ENCODE results near the gene PRPF4. TPM values are rescaled to one million over a fixed set of nuclear protein-coding genes. Genes with fewer than 3 reads are reported as not detected.
"Not testable (repeated sequence)": the region's sequence is repeated elsewhere in the genome, so short reads cannot be mapped to it uniquely, and the experiment has no call there.

PRPF4 gene
- total RNA-seq, 1 donor from 2014 or later: 63.6 TPM

DNA sequence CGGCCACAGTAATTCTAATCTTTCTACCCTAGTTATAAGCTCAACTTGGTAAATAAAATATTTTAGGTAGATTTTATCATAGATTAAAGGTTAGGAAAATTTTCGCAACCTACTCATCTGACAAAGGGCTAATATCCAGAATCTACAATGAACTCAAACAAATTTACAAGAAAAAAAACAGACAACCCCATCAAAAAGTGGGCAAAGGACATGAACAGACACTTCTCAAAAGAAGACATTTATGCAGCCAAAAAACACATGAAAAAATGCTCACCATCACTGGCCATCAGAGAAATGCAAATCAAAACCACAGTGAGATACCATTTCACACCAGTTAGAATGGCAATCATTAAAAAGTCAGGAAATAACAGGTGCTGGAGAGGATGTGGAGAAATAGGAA lies 25.8 kb upstream of the PRPF4 start:
- H3K27ac Mint-ChIP-seq; H3K4me3 Mint-ChIP-seq; H3K36me3 Mint-ChIP-seq (ENCODE audit: low read depth); H3K27me3 Mint-ChIP-seq; DNase-seq; intact Hi-C loops (cut with micrococcal nuclease); H3K9me3 Mint-ChIP-seq; H3K4me1 Mint-ChIP-seq: not testable (repeated sequence)

DNA sequence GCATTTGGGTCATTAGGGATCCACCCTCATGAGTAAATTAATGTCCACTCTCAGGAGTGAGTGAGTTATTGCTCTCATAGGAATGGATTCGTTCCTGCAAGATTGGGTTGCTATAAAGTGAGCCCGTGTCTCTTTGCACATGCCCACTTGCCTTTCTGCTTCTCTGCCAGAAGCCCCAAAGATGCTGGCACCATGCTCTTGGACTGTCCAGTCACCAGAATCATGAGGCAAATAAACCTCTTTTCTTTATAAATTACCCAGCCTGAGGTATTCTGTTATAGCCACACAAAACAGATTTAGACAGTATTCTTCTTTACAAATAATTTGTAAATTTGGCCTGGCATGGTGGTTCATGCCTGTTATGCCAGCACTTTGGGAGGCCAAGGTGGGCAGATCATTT lies 24.7 kb upstream of the PRPF4 start:
- no peak for DNase-seq
- peaks cover 5% of the 10 kb centered on the region for H3K9me3 Mint-ChIP-seq
- no peak overlapping the region for H3K27ac Mint-ChIP-seq
- peaks cover 9% of the 10 kb centered on the region for H3K36me3 Mint-ChIP-seq (ENCODE audit: low read depth)
- no peaks in the 10 kb centered on the region for H3K4me1 Mint-ChIP-seq
- H3K27me3 Mint-ChIP-seq: no peaks in the 10 kb centered on the region
- intact Hi-C loops (cut with micrococcal nuclease): no loop called here
- no peak overlapping the region for H3K4me3 Mint-ChIP-seq

DNA sequence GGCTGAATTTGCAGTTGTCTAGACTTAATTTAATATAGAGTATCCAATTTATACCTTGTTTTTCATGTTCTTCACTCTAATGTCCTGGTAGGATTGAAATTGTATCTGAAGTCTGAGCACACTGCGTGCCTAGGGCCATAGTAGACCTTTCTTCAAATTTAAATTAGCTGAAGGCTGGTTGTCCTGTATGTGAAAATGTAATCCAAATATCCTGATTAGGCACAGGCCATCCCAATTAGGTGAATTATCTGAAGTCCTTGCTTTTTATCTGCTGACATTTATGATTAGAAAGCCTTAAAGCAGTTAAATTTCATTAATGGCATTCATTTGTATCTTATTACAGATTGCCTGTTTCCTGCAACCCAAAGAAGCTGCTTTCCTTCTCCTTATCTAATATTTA lies 20.5 kb upstream of the PRPF4 start:
- Mint-ChIP-seq H3K27me3 (no peaks in the 10 kb centered on the region), H3K4me3 (no peak overlapping the region), H3K36me3 (ENCODE audit: low read depth) (peaks cover 17% of the 10 kb centered on the region), H3K27ac (no peak overlapping the region), H3K4me1 (no peaks in the 10 kb centered on the region), H3K9me3 (no peaks in the 10 kb centered on the region)
- intact Hi-C loops (cut with micrococcal nuclease): no loop called here
- no peak for DNase-seq

DNA sequence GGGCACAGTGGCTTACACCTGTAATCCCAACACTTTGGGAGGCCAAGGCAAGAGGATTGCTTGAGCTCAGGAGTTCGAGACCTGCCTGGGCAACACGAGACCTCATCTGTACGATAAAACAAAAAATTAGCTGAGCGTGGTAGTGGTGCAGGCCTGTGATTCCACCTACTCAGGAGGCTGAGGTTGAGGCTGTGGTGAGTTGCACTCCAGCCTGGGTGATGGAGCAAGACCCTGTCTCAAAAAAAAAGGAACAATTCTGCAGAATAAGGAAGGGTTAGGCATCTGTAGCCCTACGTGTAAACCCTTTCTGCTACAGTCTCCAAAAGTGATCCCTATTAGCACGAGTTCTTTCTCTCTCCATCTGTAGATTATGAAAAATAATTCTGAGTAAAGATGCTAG lies 20.0 kb upstream of the PRPF4 start:
- Mint-ChIP-seq H3K27me3 (no peaks in the 10 kb centered on the region), H3K4me1 (no peaks in the 10 kb centered on the region), H3K27ac (no peak overlapping the region), H3K4me3 (no peak overlapping the region), H3K9me3 (no peaks in the 10 kb centered on the region), H3K36me3 (ENCODE audit: low read depth) (peaks cover 21% of the 10 kb centered on the region)
- DNase-seq: no peak
- intact Hi-C loops (cut with micrococcal nuclease): no loop called here

DNA sequence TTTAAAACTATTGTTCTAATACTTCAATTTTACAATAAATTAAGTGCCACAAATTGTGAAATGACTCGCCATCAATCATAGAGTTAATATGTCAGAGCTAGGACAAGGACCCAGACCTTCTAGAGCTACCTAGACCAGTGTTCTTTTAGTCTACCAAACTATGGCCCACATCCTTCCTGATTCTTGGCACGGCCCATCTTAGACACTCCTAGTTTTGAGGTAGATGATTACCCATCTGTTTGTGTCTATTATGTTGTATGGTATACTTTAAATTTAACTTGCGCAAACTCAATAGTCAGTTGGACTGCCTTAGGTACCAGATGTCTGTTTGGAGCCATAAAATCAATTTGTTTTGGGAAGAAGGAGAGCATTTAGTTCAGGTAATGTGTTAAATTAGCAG lies 17.6 kb upstream of the PRPF4 start:
- H3K27ac Mint-ChIP-seq: no peak overlapping the region
- H3K4me3 Mint-ChIP-seq: no peak overlapping the region
- H3K36me3 Mint-ChIP-seq (ENCODE audit: low read depth): peaks cover 25% of the 10 kb centered on the region
- H3K4me1 Mint-ChIP-seq: no peaks in the 10 kb centered on the region
- intact Hi-C loops (cut with micrococcal nuclease): no loop called here
- H3K27me3 Mint-ChIP-seq: no peaks in the 10 kb centered on the region
- H3K9me3 Mint-ChIP-seq: no peaks in the 10 kb centered on the region
- DNase-seq: no peak

DNA sequence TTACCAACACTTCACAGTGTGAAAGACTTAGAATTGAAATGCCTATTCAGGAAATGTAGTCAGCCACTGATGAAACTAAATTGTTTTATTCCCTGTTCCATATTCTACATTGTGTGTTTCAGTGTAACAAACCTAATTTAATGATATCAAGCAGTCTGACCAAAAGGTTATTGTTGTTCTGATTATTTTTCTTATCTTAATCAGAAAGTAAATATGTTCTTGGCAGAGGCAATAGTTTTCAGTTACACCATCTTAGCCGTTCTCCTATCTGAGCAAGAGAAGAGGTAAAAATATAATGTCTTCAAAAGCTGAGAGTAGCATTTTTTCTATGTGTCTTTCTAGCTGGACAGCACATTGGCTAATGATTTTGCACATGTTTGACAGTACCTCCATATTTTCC lies 17.2 kb upstream of the PRPF4 start:
- H3K4me3 Mint-ChIP-seq: no peak overlapping the region
- H3K9me3 Mint-ChIP-seq: no peaks in the 10 kb centered on the region
- no peaks in the 10 kb centered on the region for H3K27me3 Mint-ChIP-seq
- no peaks in the 10 kb centered on the region for H3K4me1 Mint-ChIP-seq
- no peak overlapping the region for H3K27ac Mint-ChIP-seq
- H3K36me3 Mint-ChIP-seq (ENCODE audit: low read depth): peaks cover 27% of the 10 kb centered on the region
- intact Hi-C loops (cut with micrococcal nuclease): no loop called here
- DNase-seq: no peak

DNA sequence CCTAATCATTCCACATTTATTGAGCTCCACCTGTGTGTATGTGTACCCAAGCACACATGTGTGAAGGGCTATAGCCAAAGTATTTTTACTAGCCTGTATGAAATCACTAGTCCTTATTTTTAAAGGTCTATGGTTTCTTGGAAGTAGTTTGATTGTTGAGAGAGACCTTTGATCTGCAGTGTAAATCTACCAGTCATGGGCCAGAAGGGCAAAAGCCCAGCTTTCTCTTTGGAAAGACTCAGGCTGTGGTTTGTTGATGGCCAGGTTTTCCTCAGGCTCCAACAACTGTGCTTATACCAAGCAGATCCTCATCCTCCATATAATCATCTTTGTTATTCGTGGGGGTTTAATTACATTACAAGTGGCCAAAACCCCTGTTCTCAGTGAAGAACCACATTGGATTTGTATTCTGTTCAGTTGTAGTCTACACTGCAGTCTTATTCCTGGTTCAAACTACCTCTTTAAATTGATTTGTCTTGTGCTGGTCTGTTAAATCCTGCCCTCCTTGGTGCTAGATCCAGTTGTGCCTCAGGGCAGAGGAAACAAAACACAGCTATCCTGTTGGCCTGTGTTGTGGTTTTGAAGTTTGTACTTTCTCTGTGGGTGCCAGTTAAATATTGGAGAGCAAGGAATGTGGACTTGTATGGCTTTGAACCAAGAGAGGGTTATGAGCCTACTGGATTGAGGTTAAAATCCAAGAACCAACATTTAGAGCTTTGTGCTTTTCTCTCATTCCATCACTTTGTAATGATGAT lies 13.4 kb upstream of the PRPF4 start:
- Mint-ChIP-seq H3K27ac (no peak overlapping the region), H3K36me3 (ENCODE audit: low read depth) (peaks cover 33% of the 10 kb centered on the region), H3K4me1 (no peaks in the 10 kb centered on the region), H3K27me3 (no peaks in the 10 kb centered on the region), H3K4me3 (no peak overlapping the region), H3K9me3 (no peaks in the 10 kb centered on the region)
- DNase-seq: no peak
- intact Hi-C loops (cut with micrococcal nuclease): no loop called here

DNA sequence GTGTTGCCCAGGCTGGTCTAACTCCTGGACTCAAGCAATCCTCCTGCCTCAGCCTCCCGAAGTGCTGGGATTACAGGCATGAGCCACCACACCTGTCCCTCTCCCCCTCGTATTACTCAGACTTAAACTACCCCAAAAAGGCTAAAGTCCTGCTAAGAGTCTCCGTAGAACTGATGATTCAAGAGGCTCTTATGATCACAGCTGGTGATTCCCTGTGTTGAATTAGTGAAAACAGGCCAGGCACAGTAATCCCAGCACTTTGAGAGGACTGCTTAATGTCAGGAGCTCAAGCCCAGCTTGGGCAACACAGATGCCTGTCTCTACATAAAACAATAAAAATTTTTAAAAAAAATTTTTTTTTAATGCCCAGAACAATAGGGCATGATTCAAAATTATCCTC lies 9.3 kb upstream of the PRPF4 start:
- peaks cover 10% of the 10 kb centered on the region for H3K4me1 Mint-ChIP-seq
- H3K36me3 Mint-ChIP-seq (ENCODE audit: low read depth): peaks cover 40% of the 10 kb centered on the region
- H3K4me3 Mint-ChIP-seq: no peak overlapping the region
- intact Hi-C loops (cut with micrococcal nuclease): no loop called here
- no peaks in the 10 kb centered on the region for H3K9me3 Mint-ChIP-seq
- H3K27me3 Mint-ChIP-seq: no peaks in the 10 kb centered on the region
- no peak overlapping the region for H3K27ac Mint-ChIP-seq
- no peak for DNase-seq

DNA sequence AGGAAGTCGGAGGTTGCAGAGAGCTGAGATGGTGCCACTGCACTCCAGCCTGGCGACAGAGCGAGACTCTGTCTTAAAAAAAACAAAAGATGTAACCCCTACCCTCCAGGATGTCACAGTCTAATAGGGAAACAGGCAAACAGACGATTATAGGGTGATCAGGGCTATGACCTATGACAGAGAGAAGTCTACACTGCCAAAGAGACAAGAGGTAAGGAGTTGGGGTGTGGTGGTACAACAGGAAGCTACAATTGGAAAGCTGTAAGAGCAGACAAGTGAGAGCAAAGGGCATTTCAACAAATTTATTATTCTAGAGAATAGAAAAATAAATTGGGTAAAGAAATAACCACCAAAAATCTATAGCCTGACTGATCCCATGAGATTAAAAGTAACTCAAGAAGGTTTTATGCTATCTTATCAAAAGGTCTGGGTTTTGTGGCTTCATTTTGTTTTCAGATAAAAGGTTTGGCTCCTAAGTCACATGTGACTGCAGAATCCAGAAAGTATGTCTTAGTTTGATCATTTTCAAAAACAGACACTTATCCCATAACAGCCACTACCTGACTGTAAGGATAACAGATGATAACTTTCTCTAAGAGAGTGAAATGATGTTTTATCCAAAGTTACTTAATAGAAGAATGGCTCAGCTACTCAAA lies 7.4 kb upstream of the PRPF4 start:
- H3K36me3 Mint-ChIP-seq (ENCODE audit: low read depth): peaks cover 46% of the 10 kb centered on the region
- DNase-seq: no peak
- H3K27me3 Mint-ChIP-seq: no peaks in the 10 kb centered on the region
- H3K4me1 Mint-ChIP-seq: peaks cover 10% of the 10 kb centered on the region
- H3K27ac Mint-ChIP-seq: no peak overlapping the region
- no peaks in the 10 kb centered on the region for H3K9me3 Mint-ChIP-seq
- no peak overlapping the region for H3K4me3 Mint-ChIP-seq
- intact Hi-C loops (cut with micrococcal nuclease): no loop called here

DNA sequence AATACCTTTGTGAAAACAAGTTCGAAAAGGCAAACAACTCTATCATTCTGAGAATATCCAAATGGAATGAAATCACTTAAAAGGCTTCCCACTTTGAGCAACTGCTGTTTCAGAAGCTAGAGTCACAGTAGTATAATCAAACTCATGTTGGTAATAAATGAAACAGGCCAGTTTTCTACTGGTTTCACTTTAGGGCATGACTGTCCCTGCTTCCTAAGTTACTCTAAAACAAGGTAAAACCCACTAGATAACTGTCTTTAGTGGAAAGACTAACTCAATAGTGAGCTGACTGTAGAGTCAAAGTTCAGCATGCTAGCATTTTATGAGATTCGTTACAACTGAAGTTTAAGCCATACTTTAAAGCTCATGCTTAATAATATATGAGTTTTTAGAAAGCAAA lies 6.1 kb upstream of the PRPF4 start:
- Mint-ChIP-seq H3K9me3 (no peaks in the 10 kb centered on the region), H3K4me1 (peaks cover 18% of the 10 kb centered on the region), H3K4me3 (no peak overlapping the region), H3K27ac (peak overlapping the region; percentile 70), H3K36me3 (ENCODE audit: low read depth) (peaks cover 48% of the 10 kb centered on the region), H3K27me3 (no peaks in the 10 kb centered on the region)
- intact Hi-C loops (cut with micrococcal nuclease): no loop called here
- no peak for DNase-seq

DNA sequence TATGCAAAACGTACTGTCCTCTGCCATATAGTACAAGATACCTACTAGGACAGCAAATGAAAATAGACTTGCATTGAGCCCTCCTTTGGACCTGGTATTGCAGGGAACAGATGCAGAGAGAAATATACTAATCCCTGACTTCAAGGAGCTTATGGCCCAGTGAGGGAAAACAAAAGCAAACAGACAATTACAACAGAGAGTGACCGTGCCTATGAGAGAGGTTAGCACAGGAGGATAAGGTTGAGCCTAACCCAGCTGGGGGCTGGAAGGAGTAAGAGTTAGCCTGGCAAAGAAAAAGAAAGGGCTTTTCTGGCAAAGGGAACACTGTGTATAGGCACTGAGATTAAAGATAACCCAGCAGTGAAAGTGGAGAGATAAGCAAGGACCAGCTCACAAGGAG lies 5.6 kb upstream of the PRPF4 start:
- peak overlapping the region; percentile 70 for H3K27ac Mint-ChIP-seq
- no peak overlapping the region for H3K4me3 Mint-ChIP-seq
- H3K4me1 Mint-ChIP-seq: peaks cover 18% of the 10 kb centered on the region
- H3K27me3 Mint-ChIP-seq: no peaks in the 10 kb centered on the region
- intact Hi-C loops (cut with micrococcal nuclease): loop anchor here (10.0 kb wide), 1 partner anchor 245 kb away; no protein-coding TSS in a partner anchor
- H3K9me3 Mint-ChIP-seq: no peaks in the 10 kb centered on the region
- no peak for DNase-seq
- H3K36me3 Mint-ChIP-seq (ENCODE audit: low read depth): peaks cover 46% of the 10 kb centered on the region

DNA sequence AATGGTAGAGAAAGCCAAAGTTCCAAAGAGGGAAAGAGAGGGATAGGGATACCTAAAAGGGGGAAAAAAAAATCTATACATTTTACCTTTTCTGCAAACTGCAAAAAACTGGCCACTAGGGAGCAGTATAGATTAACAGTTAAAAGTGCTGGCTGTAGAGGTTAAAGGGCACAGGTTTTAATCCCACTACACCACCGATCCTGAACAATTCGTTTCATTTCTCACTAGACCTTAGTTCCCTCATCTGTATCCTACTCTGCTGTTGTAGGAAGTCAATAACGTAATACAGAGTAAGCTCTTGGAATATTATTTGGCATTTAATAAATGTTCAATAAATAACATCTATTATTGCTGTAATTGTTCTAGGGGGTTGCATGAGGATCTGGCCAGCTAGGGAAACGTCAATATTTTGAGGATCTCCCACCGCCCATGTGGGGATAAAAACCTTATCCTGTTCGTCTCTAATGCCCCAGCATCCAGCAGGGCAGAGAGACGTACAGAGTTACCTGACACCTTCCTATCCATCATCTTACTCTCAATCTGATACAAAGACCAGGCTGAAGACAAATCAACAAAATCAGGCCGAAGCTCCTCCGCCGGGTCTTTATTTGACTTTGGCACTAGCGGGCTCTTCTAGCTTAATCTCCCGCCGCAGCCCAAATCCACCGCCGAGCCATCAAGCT lies 843 bp upstream of the PRPF4 start:
- DNase-seq: peak; percentile 86
- intact Hi-C loops (cut with micrococcal nuclease): loop anchor here (1.0 to 10.0 kb wide), 10 partner anchors 53 to 384 kb away; partner anchors contain the start of genes ALAD, C9orf43, FKBP15 and POLE3
- H3K27me3 Mint-ChIP-seq: no peaks in the 10 kb centered on the region
- H3K27ac Mint-ChIP-seq: no peak overlapping the region
- H3K4me1 Mint-ChIP-seq: peaks cover 25% of the 10 kb centered on the region
- no peaks in the 10 kb centered on the region for H3K9me3 Mint-ChIP-seq
- H3K4me3 Mint-ChIP-seq: no peak overlapping the region
- H3K36me3 Mint-ChIP-seq (ENCODE audit: low read depth): peaks cover 39% of the 10 kb centered on the region

DNA sequence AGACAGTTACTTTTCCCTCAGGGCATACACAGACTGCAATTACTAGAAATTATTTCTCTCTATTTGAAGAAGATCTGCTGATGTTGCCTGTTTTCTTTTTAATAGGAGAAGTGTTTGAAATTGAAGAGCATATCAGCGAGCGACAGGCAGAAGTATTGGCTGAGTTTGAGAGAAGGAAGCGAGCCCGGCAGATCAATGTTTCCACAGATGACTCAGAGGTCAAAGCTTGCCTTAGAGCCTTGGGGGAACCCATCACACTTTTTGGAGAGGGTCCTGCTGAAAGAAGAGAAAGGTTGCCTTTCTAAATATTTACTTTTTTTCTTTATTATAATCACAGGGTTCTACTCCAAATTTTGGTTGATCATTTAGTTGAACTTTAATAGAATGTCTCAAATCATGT lies 3.4 kb downstream of the PRPF4 start:
- Mint-ChIP-seq H3K4me3 (no peak overlapping the region), H3K9me3 (no peaks in the 10 kb centered on the region), H3K36me3 (ENCODE audit: low read depth) (peaks cover 52% of the 10 kb centered on the region), H3K4me1 (peaks cover 30% of the 10 kb centered on the region), H3K27me3 (no peaks in the 10 kb centered on the region), H3K27ac (no peak overlapping the region)
- DNase-seq: no peak
- intact Hi-C loops (cut with micrococcal nuclease): loop anchor here (10.0 kb wide), 1 partner anchor 236 kb away; no protein-coding TSS in a partner anchor

DNA sequence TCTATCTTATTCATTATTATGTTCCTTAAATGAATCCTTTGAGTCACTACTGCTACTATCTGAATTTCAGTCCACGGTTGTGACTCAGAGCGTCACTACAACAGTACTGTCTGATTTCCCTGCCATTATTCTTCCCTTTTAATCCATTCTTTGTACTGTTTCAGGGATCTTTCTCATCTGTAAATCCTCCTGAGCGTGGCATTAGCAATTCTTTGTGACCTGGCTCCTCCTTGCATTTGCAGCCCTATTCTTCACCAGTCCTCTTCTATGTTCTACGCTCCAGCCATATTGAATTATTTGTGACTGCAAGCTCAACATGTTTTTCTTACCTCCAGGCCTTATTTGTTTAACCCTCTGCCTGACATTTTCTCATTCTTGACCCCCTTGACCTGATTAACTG lies 5.9 kb downstream of the PRPF4 start:
- DNase-seq: no peak
- Mint-ChIP-seq H3K9me3 (no peaks in the 10 kb centered on the region), H3K4me1 (peaks cover 25% of the 10 kb centered on the region), H3K4me3 (no peak overlapping the region), H3K27ac (no peak overlapping the region), H3K27me3 (no peaks in the 10 kb centered on the region), H3K36me3 (ENCODE audit: low read depth) (peaks cover 65% of the 10 kb centered on the region)
- intact Hi-C loops (cut with micrococcal nuclease): no loop called here
